Sigmoid colon (tissue), 7 donors: ENCODE results near the gene SERPINH1. TPM values are rescaled to one million over a fixed set of nuclear protein-coding genes. Genes with fewer than 3 reads are reported as not detected.

Source experiments
- DNase-seq: peaks from one replicate; pipeline ENCODE4 v3.0.0-alpha.2; 2019
- H3K27ac ChIP-seq, 4 donors: fragments of 200-600 bp; sonication (generic); one replicate each; pipeline ENCODE4 v1.5.1; 2016 to 2019; ENCODE audit warnings: mild to moderate bottlenecking in 1 of 4
- H3K27me3 ChIP-seq, 3 donors: fragments of 200-600 bp; sonication (generic); one replicate each; pipeline ENCODE4 v1.5.1; 2019; ENCODE audit warnings: mild to moderate bottlenecking in 1 of 3
- H3K36me3 ChIP-seq, 4 donors: fragments of 200-600 bp; sonication (generic); one replicate each; pipeline ENCODE4 v1.5.1; 2016 to 2019
- H3K4me1 ChIP-seq, 4 donors: fragments of 200-600 bp; sonication (generic); one replicate each; pipeline ENCODE4 v1.5.1; 2017 to 2019
- H3K4me3 ChIP-seq, 4 donors: fragments of 200-600 bp; sonication (generic); one replicate each; pipeline ENCODE4 v1.5.1; 2017 to 2019; ENCODE audit warnings: mild to moderate bottlenecking in 2 of 4, moderate library complexity in 1 of 4
- H3K9me3 ChIP-seq, 4 donors: fragments of 200-600 bp in 3 of 4; sonication (generic) in 3 of 4; one replicate each; pipeline versions ENCODE4 v1.5.1 to v1.6.1; 2013 to 2019
- CTCF ChIP-seq, 4 experiments: fragments of 450-650 bp in 3 of 4; fragments of 200-600 bp in 1 of 4; IDR thresholded peaks; one replicate each; pipeline ENCODE4 v1.5.1; 2016 to 2019; ENCODE audit warnings: antibody characterized with exemption in 4 of 4, mild to moderate bottlenecking in 3 of 4, moderate library complexity in 2 of 4
- EP300 ChIP-seq, 4 donors: sonication (generic); formaldehyde crosslinking; IDR thresholded peaks; one replicate each; pipeline ENCODE4 v1.6.1; 2017; ENCODE audit warnings: antibody characterized with exemption in 4 of 4
- POLR2A ChIP-seq, 2 donors: fragments of 450-650 bp; IDR thresholded peaks; one replicate each; pipeline ENCODE4 v1.6.1; 2016; ENCODE audit warnings: antibody characterized with exemption in 2 of 2, mild to moderate bottlenecking in 2 of 2, moderate library complexity in 2 of 2
- POLR2AphosphoS5 ChIP-seq, 4 donors: sonication (generic); formaldehyde crosslinking; IDR thresholded peaks; one replicate each; pipeline ENCODE4 v1.6.1; 2017; ENCODE audit warnings: antibody characterized with exemption in 4 of 4
- WGBS, 2 donors: extraction: QIAGEN DNeasy Blood & Tissue Kit; methylation state at CpG; one replicate each; pipeline ENCODE4 v1.1.7; 2013; 5-methylcytosine and 5-hydroxymethylcytosine counted together
- intact Hi-C: fragments of 100-400 bp; cut with DNase I; formaldehyde crosslinking; loops from one replicate; pipeline ENCODE4 v1.15.1; 2023
- polyA plus RNA-seq, 3 donors: library from polyadenylated mRNA; stranded (reverse); fragments of 200-250 nt; gene quantifications; one replicate each; pipeline ENCODE4 v1.2.3, GENCODE V29; 2013
- total RNA-seq, 4 donors: library from RNA; depleted of rRNA; stranded (reverse); fragments of >200 nt; gene quantifications; one replicate each; pipeline ENCODE4 v1.1.0, GENCODE V29; 2016
- donor health status: healthy with polysubstance abuse.
- donor health status: Bipolar disorder and iron deficiency.
- donor health status: healthy.

The SERPINH1 gene
- total and polyA plus RNA-seq, 7 donors = 12.0 to 201 (median 151) TPM

GRCh38 chr11:75522286-75523044, 39.6 kb upstream of the SERPINH1 start:
- H3K4me1 ChIP-seq = peaks cover 0 to 25% (median 16%) of the 10 kb centered on the region in 4 donors
- intact Hi-C loops = no loop called here
- no peak for TF ChIP-seq EP300 (IDR thresholded peaks at IDR 0.05)
- TF ChIP-seq CTCF (IDR thresholded peaks at IDR 0.05) = no peak
- no peak for TF ChIP-seq POLR2A (IDR thresholded peaks at IDR 0.05)
- TF ChIP-seq POLR2AphosphoS5 (IDR thresholded peaks at IDR 0.05) = no peak
- H3K27me3 ChIP-seq = no peaks in the 10 kb centered on the region
- no peak overlapping the region for H3K4me3 ChIP-seq
- no peak overlapping the region for H3K27ac ChIP-seq
- no peaks in the 10 kb centered on the region for H3K36me3 ChIP-seq
- 84 to 90% methylated on average over 7 of the region's 7 CpGs for WGBS, 2 donors
- DNase-seq = no peak
- H3K9me3 ChIP-seq = no peaks in the 10 kb centered on the region

- no peaks in the 10 kb centered on the region for H3K36me3 ChIP-seq
- TF ChIP-seq POLR2A (IDR thresholded peaks at IDR 0.05) (no peak), POLR2AphosphoS5 (IDR thresholded peaks at IDR 0.05) (no peak), EP300 (IDR thresholded peaks at IDR 0.05) (no peak), CTCF (IDR thresholded peaks at IDR 0.05) (no peak)
- 69 to 78% methylated on average over 5 of the region's 5 CpGs for WGBS, 2 donors
- H3K4me1 ChIP-seq = peaks cover 0 to 25% (median 16%) of the 10 kb centered on the region in 4 donors
- no peak overlapping the region for H3K27ac ChIP-seq
- DNase-seq = no peak
- no peaks in the 10 kb centered on the region for H3K9me3 ChIP-seq
- no peaks in the 10 kb centered on the region for H3K27me3 ChIP-seq
- intact Hi-C loops = no loop called here
- H3K4me3 ChIP-seq = no peak overlapping the region
These were observed 38.9 kb upstream of the SERPINH1 start for GRCh38 chr11:75523189-75523588.

DNA sequence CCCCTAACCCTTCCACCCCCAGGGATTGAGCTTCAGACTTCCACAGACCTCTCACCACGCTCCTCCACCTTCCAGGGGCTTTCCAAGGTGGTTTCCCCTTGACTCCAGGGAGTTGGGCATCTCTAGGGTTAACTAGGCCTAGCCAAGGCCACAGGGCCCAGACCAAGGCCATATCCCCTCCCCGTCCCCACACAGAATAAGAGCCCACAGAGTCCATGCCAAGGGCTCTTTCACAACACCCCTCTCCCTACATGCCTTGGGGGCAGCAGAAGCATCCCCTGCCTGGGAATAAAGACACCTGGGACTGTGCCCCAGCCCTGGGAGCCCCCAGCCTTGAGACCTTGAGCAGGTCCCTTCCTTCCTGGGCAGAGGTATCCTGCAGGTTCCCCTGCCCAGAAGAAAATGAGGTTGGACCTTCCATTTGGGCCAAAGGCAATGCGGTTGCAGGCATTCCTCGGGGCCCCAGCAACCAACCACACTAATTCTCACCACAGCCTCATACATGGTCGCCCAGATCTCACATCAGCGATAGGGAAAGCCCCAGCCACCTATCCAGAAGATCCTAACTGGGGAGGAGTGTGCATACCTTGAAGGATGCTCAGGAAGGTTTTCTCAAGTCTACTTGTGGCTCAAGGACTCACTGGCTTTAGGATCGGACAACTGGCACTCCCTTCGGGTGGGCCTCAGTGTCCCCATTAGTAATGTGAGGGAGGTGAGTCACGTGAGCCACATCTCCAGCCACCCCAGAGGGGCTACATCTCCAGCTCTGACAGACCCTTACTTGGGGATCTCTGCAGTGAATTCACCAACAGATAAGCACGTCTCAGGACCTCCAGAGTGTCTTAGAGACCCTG, 38.0 kb upstream of the SERPINH1 start:
- no peaks in the 10 kb centered on the region for H3K36me3 ChIP-seq
- peaks cover 0 to 25% (median 16%) of the 10 kb centered on the region in 4 donors for H3K4me1 ChIP-seq
- no peak overlapping the region for H3K27ac ChIP-seq
- intact Hi-C loops = no loop called here
- peak overlapping the region in 3 of 4 donors; percentile 59 to 71 (median 60) for H3K4me3 ChIP-seq
- WGBS, 2 donors = 73 to 77% methylated on average over 10 of the region's 10 CpGs
- TF ChIP-seq CTCF (IDR thresholded peaks at IDR 0.05) (no peak), POLR2AphosphoS5 (IDR thresholded peaks at IDR 0.05) (no peak), POLR2A (IDR thresholded peaks at IDR 0.05) (no peak), EP300 (IDR thresholded peaks at IDR 0.05) (no peak)
- no peaks in the 10 kb centered on the region for H3K27me3 ChIP-seq
- DNase-seq = no peak
- no peaks in the 10 kb centered on the region for H3K9me3 ChIP-seq

- intact Hi-C loops = no loop called here
- WGBS, 2 donors = 4 to 6% methylated on average over 51 of the region's 51 CpGs
- Histone ChIP-seq H3K27ac (peak overlapping the region in 2 of 4 donors; percentile 29 to 59), H3K4me1 (peaks cover 0 to 25% (median 16%) of the 10 kb centered on the region in 4 donors), H3K27me3 (no peaks in the 10 kb centered on the region), H3K4me3 (peak overlapping the region; percentile 40 to 71 (median 60)), H3K9me3 (no peaks in the 10 kb centered on the region), H3K36me3 (no peaks in the 10 kb centered on the region)
- TF ChIP-seq CTCF (IDR thresholded peaks at IDR 0.05) = no peak
- TF ChIP-seq EP300 (IDR thresholded peaks at IDR 0.05) = no peak
- TF ChIP-seq POLR2A (IDR thresholded peaks at IDR 0.05) = no peak
- TF ChIP-seq POLR2AphosphoS5 (IDR thresholded peaks at IDR 0.05) = no peak
- DNase-seq = no peak
These were observed 37.2 kb upstream of the SERPINH1 start for GRCh38 chr11:75524665-75525432.
